GM10248 (cell line): ENCODE results near the gene ECT2.

Experiments
- CTCF ChIA-PET: fragments of 300-600 bp; sonication (Branson Sonifier 250); formaldehyde crosslinking; extraction: SDS; loops from one replicate; lab custom pipeline; 2021; ENCODE audit warnings: antibody characterized with exemption; lab: Yijun Ruan, JAX
- POLR2A ChIA-PET: fragments of 350-650 bp; sonication (Branson Sonifier 250); formaldehyde crosslinking; extraction: SDS; loops from one replicate; lab custom pipeline; 2020; ENCODE audit warnings: antibody characterized with exemption; lab: Yijun Ruan, JAX
- DNase-seq: peaks from one replicate; pipeline ENCODE4 v3.0.0; 2012; ENCODE audit errors: extremely low spot score
- CTCF ChIP-seq: IDR thresholded peaks from 2 replicates; pipeline ENCODE4 v1.5.1; 2012; ENCODE audit warnings: mild to moderate bottlenecking, low read depth; ENCODE audit errors: extremely low read depth, missing control alignments, control extremely low read depth

Gene ECT2

GRCh38 chr3:172799246-172799645 lies 48.7 kb downstream of the ECT2 start:
- CTCF ChIA-PET: interaction anchor here (1.4 kb wide), 1 partner anchor 21 kb away, joined by 3 read pairs; no protein-coding TSS in a partner anchor

GRCh38 chr3:172800156-172800555 lies 49.6 kb downstream of the ECT2 start:
- ChIA-PET POLR2A (no interaction called here), CTCF (interaction anchor here (0.8 to 1.4 kb wide), 4 partner anchors 10 to 30 kb away, joined by 3 to 7 read pairs (median 4); no protein-coding TSS in a partner anchor)
- TF ChIP-seq CTCF: no peak
- no peak for DNase-seq

More at GRCh38 chr3:172799246-172799645, 48.7 kb downstream of the ECT2 start:
- no peak for TF ChIP-seq CTCF
- no peak for DNase-seq
- POLR2A ChIA-PET: no interaction called here

- ChIA-PET CTCF (interaction anchor here (0.9 kb wide), 1 partner anchor 53 kb away, joined by 3 read pairs; the partner anchor contains the start of gene ECT2), POLR2A (no interaction called here)
- no peak for DNase-seq
- TF ChIP-seq CTCF: no peak
Observed at GRCh38 chr3:172803489-172803888, 53.0 kb downstream of the ECT2 start.

- no peak for DNase-seq
- POLR2A ChIA-PET: no interaction called here
- CTCF ChIA-PET: no interaction called here
- no peak for TF ChIP-seq CTCF
Observed at GRCh38 chr3:172804323-172804722, 53.8 kb downstream of the ECT2 start.

GRCh38 chr3:172808969-172809546 lies 58.5 kb downstream of the ECT2 start:
- peak; percentile 28 for TF ChIP-seq CTCF
- POLR2A ChIA-PET: no interaction called here
- DNase-seq: no peak
- CTCF ChIA-PET: no interaction called here

- no peak for DNase-seq
- POLR2A ChIA-PET: no interaction called here
- TF ChIP-seq CTCF: no peak
- CTCF ChIA-PET: interaction anchor here (1.7 kb wide), 1 partner anchor 11 kb away, joined by 7 read pairs; no protein-coding TSS in a partner anchor
Observed at GRCh38 chr3:172811099-172811498, 60.6 kb downstream of the ECT2 start.

GRCh38 chr3:172813462-172813861 lies 62.9 kb downstream of the ECT2 start:
- ChIA-PET CTCF (no interaction called here), POLR2A (no interaction called here)
- no peak for TF ChIP-seq CTCF
- DNase-seq: no peak
